GM18499 (cell line): ENCODE measurements around the gene UBQLN3.

ENCODE experiments used
- ATAC-seq: cut with Tn5 transposase; IDR thresholded peaks from one replicate; pipeline ENCODE4 v1.9.1; 2021; ENCODE audit warnings: moderate number of reproducible peaks; ENCODE audit not compliant: insufficient read depth, unreplicated experiment

The UBQLN3 gene

GRCh38 chr11:5507177-5507932 is 2.4 kb downstream of the UBQLN3 start:
- ATAC-seq: no peak

GRCh38 chr11:5505363-5506048 is 4.3 kb downstream of the UBQLN3 start:
- ATAC-seq: no peak

GRCh38 chr11:5504403-5504921 is 5.3 kb downstream of the UBQLN3 start:
- ATAC-seq: no peak

DNA sequence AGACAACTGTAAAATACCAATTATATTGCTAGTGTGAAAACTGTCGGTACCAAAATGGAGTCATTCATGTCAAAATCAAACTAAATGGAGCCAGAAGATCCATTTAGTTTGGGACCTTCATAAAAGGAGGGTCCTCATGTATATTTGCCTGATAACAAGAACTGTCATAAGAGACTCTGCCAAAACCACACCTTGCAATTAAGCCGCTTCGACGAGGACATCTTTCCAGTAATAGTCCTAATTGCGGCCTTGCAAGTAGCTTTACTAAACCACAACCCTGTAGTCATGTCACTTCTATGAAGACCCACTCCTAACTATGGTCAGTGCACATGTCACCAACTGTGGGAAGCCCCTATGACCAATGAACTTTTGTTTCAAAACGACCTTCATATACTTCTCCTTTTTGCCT is 9.4 kb downstream of the UBQLN3 start:
- no peak for ATAC-seq

DNA sequence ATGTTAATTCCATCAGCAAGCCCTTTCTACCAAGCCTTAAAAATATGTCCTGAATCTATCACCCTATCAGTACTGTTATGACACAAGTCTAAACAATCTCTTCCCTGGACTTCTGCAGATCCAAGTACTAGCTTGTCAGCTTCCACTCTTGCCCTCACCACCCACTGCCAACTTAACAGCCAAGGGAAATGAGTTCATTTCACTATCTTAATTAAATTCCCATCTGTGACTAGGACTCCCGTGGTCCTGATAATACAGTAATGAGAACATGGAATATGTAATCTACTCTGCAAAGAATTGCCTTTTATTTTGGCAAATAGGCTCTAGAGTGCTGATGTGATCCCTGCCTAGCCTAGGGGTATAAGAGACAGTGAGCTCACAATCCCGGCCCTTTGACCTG is 10.1 kb downstream of the UBQLN3 start:
- no peak for ATAC-seq

DNA sequence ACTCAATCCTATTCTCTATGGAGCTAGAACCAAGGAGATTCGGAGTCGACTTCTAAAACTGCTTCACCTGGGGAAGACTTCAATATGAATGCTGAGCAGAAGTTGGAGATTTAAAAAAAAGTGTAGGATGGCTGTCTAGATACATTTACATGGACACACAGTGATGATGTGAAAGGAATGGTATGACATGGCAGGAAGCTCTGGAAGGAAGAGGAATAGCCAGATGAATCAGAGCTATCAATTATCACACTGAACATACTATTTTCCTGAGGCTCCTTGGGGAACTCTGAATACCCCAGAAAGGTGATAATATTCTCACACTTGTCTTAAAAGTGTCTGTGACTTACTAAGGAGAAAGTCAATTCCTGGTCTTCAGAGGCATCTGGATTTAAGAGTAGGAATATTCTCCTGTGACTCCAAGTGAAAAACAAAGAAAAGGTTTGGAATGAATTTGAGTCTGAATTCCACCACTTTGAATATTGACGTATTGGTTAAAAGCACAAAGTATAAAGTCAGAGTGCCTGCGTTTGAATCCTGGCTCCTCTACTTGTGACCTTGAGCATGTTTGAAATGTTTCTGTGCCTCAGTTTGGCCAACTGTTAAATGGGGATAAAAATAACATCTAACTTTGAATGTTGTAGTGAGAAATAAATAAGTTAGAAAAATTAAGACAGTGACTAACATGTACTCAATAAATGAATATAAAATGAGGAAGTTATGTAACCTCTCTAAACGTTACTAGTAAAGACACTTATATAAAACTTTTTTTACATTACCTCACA is 20.0 kb downstream of the UBQLN3 start:
- no peak for ATAC-seq

- ATAC-seq: no peak
Observed at GRCh38 chr11:5488798-5489399, 20.9 kb downstream of the UBQLN3 start.

DNA sequence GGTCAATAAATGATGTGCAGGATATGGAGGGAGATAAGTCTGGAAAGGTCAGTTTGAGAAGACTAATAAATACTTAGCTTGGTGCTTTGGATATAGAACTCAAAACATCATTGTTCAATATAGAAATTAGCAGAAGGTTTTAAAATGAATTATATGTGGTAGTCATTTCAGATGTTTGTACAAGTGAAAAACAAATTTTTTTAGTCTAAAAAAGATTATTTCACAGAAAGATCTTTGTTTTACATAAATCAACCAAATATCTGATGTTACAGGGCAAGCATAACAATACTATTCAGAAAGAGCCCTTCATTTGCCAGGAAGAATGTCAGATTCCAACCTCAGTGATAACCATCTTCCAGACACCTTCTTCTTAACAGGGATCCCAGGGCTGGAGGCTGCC is 21.4 kb downstream of the UBQLN3 start, which contains the start of gene OR52D1:
OR52D1 (plus strand) TSS at position 301 of the 400 bp plus-strand sequence; CDS start at position 323, 22 bp downstream.
- no peak for ATAC-seq

- no peak for ATAC-seq
Observed at GRCh38 chr11:5486421-5486820, 23.3 kb downstream of the UBQLN3 start.

DNA sequence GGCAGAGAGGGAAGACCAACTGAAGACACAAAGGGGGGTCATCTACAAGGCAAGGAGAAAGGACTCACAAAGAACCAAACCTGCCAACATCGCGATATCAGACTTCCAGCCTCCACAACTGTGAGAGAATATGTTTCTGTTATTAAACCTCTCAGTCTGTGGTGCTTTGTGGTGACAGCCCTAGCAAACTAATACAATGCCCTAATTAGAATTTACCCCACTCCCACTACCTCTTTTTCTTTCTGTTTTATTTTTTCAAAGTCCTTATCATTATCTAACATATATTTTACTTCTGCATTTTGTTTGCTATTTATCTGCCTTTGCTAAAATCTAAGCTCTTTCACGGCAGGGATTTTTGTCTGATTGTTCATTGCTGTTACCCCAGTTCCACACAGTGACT is 23.8 kb downstream of the UBQLN3 start:
- no peak for ATAC-seq

- no peak for ATAC-seq
Observed at GRCh38 chr11:5476186-5476819, 33.5 kb downstream of the UBQLN3 start.

DNA sequence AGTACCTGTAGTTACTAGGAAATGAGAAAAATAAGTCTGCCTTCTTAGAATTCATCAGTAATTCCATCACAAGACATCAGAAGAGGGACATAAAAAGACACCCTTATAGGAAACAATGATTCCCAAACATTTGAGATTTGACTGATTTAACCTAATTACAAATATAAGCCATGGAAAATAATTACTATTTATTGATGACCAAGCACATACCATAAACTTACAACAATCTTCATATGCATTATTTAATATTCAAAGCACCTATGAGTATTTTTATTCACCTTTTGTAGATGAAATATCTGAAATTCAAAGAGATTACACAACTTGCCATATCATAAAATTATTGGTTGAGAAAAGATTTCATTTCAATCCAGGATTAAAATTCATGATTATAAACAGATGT is 35.8 kb downstream of the UBQLN3 start:
- ATAC-seq: no peak

DNA sequence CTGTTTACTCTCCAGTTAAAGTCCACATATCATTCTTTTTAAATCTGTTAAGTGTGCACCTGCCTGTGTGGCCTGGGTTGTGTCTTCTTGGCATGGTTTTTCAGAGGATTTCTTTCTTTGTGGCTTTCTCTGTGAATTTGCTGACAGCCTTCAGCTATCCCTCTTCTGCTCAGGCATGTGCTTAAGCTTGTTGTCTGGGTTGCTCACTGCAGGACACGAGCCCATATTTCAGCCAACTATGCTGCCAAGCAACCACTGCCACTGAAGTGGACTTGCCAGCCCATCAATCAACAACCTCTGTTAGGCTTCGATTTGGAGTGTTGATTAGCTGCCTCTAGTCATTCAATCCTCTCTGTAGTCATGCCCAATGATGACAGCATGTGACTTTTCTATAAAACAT is 42.2 kb downstream of the UBQLN3 start:
- ATAC-seq: no peak

- no peak for ATAC-seq
Observed at GRCh38 chr11:5460983-5461621, 48.7 kb downstream of the UBQLN3 start.
